NAMALWA (cell line): ENCODE measurements around the gene CCDC185.

Source experiments
- DNase-seq: peaks from one replicate; pipeline ENCODE4 v3.0.0-alpha.2; 2015; ENCODE audit warnings: low spot score

CCDC185 gene

GRCh38 chr1:223437151-223437550, 43.9 kb downstream of the CCDC185 start:
- DNase-seq: no peak

DNA sequence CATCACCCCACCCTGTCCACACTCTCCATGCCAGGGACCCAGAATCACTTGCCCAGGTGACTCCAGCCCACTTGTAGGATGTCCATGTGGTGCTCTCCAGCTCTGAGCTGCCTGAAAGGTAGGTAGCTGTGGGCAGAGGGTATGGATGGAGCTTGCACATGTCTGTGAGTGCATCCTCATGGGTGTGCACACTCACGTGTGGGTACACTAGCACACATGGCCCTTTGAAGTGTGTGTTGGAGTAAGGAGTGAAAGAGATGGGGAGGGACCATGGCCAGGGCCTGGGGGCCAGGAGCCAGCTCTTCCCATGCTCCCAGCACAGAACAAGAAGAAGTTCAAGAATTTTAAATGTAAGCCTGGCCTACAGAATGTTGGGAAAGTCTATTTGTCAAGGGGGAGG, 50.2 kb downstream of the CCDC185 start:
- no peak for DNase-seq

GRCh38 chr1:223444411-223444810, 51.2 kb downstream of the CCDC185 start:
- no peak for DNase-seq
